GM19395 (cell line): ENCODE data around the gene KRTAP10-4.

ENCODE experiments used
- ATAC-seq: cut with Tn5 transposase; IDR thresholded peaks from one replicate; pipeline ENCODE4 v1.9.1; 2021; ENCODE audit warnings: mild to moderate bottlenecking, moderate library complexity; ENCODE audit not compliant: unreplicated experiment

The KRTAP10-4 gene

GRCh38 chr21:44615466-44615865, 41.9 kb downstream of the KRTAP10-4 start:
- ATAC-seq: no peak

- no peak for ATAC-seq
Observed at GRCh38 chr21:44615911-44616590, 42.5 kb downstream of the KRTAP10-4 start.

- no peak for ATAC-seq
Observed at GRCh38 chr21:44616591-44616926, 43.0 kb downstream of the KRTAP10-4 start.

GRCh38 chr21:44617071-44617501, 43.6 kb downstream of the KRTAP10-4 start:
- ATAC-seq: no peak

GRCh38 chr21:44618504-44618903, 45.0 kb downstream of the KRTAP10-4 start:
- ATAC-seq: no peak

DNA sequence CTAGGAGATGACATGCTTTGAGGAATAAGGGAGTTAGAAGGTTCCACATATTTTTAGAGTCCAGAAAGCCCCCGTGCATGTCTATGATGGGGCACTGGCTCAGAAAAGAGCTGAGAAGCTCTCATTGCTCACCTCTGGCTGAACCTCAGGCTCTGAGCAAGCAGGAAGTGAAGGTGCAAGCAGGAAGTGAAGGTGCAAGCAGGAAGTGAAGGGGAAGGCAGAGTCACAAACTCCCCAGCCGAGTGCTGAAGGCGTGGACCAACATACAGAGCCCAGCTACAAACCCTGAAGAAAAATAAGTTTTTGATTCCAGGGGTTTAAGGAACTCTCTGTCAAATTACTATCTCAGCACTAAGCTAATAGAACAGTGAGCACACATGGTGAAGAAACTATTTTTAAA, 45.4 kb downstream of the KRTAP10-4 start:
- ATAC-seq: no peak

DNA sequence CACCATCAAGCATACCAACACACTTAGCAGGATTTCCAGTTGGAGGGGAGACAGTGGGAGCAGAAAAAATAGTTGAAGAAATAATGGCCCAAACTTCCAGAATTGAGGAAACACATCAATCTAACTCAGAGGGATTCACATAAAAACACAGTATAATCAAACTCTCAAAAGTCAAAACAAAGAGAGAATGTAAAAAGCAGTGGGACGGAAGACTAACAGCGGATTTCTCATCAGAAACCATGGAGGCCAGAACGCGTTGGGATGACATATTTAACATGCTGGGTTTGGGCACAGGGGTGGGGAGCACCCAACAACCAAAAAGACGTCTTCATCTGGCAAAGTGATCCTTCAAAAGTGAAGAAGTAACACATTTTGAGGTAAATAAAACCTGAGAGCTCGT, 46.4 kb downstream of the KRTAP10-4 start:
- no peak for ATAC-seq

- ATAC-seq: no peak
Observed at GRCh38 chr21:44623575-44623974, 50.0 kb downstream of the KRTAP10-4 start.
